Left ventricle myocardium inferior (tissue), 1 donor: ENCODE measurements around the gene TRIM17. TPM values are rescaled to one million over a fixed set of nuclear protein-coding genes. Genes with fewer than 3 reads are reported as not detected.

ENCODE experiments used
- DNase-seq: peaks from one replicate; pipeline ENCODE4 v3.0.0-alpha.2; 2020
- H3K27ac ChIP-seq: fragments of 200-600 bp; replicated peaks from 2 replicates; pipeline ENCODE4 v1.8.0; 2021
- H3K27me3 ChIP-seq: fragments of 200-600 bp; 2 replicates; pipeline ENCODE4 v1.8.0; 2021; ENCODE audit warnings: low read depth
- H3K36me3 ChIP-seq: fragments of 200-600 bp; 2 replicates; pipeline ENCODE4 v1.8.0; 2021
- H3K4me1 ChIP-seq: fragments of 200-600 bp; 2 replicates; pipeline ENCODE4 v1.8.0; 2021
- H3K4me3 ChIP-seq: fragments of 200-600 bp; 2 replicates; pipeline ENCODE4 v1.8.0; 2021; ENCODE audit warnings: mild to moderate bottlenecking, moderate library complexity
- H3K9me3 ChIP-seq: fragments of 200-600 bp; replicated peaks from 2 replicates; pipeline ENCODE4 v1.8.0; 2021
- CTCF ChIP-seq: fragments of 200-600 bp; IDR thresholded peaks from 2 replicates; pipeline ENCODE4 v1.8.0; 2021; ENCODE audit warnings: antibody characterized with exemption, mild to moderate bottlenecking, borderline replicate concordance
- intact Hi-C: fragments of 100-400 bp; cut with micrococcal nuclease; formaldehyde crosslinking; loops from one replicate; pipeline ENCODE4 v1.11.0; 2022
- total RNA-seq: library from RNA; stranded (reverse); fragmentation: NEBNext Ultra II Directional; extraction: Animal tissue kit (Norgen Biotek cat#: 25700); gene quantifications from one replicate; pipeline ENCODE4 v1.2.1, GENCODE V29; 2021
- donor health status: DM: no; HTN: yes; CAD: no; lungs with severe emphysema.

TRIM17 gene
- total RNA-seq, 1 donor from 2014 or later = 0.36 TPM

- Histone ChIP-seq H3K4me3 (no peak overlapping the region), H3K27ac (no peak overlapping the region), H3K27me3 (peaks cover 56% of the 10 kb centered on the region), H3K4me1 (peaks cover 14% of the 10 kb centered on the region), H3K36me3 (no peaks in the 10 kb centered on the region), H3K9me3 (no peaks in the 10 kb centered on the region)
- intact Hi-C loops = no loop called here
- DNase-seq = no peak
- TF ChIP-seq CTCF = no peak
These were observed 30.2 kb upstream of the TRIM17 start for GRCh38 chr1:228446852-228447251.

GRCh38 chr1:228445843-228446650, 29.4 kb upstream of the TRIM17 start:
- TF ChIP-seq CTCF = no peak
- H3K4me3 ChIP-seq = peak overlapping the region; percentile 58
- no peaks in the 10 kb centered on the region for H3K36me3 ChIP-seq
- no peak for DNase-seq
- peaks cover 64% of the 10 kb centered on the region for H3K27me3 ChIP-seq
- H3K27ac ChIP-seq = no peak overlapping the region
- H3K4me1 ChIP-seq = peaks cover 14% of the 10 kb centered on the region
- intact Hi-C loops = no loop called here
- no peaks in the 10 kb centered on the region for H3K9me3 ChIP-seq

GRCh38 chr1:228445490-228445842, 28.8 kb upstream of the TRIM17 start:
- intact Hi-C loops = no loop called here
- DNase-seq = no peak
- Histone ChIP-seq H3K27ac (no peak overlapping the region), H3K27me3 (peaks cover 69% of the 10 kb centered on the region), H3K36me3 (no peaks in the 10 kb centered on the region), H3K9me3 (no peaks in the 10 kb centered on the region), H3K4me1 (peaks cover 14% of the 10 kb centered on the region), H3K4me3 (peak overlapping the region; percentile 58)
- TF ChIP-seq CTCF = no peak

- peaks cover 14% of the 10 kb centered on the region for H3K4me1 ChIP-seq
- peaks cover 81% of the 10 kb centered on the region for H3K27me3 ChIP-seq
- TF ChIP-seq CTCF = no peak
- intact Hi-C loops = no loop called here
- H3K9me3 ChIP-seq = no peaks in the 10 kb centered on the region
- no peak overlapping the region for H3K4me3 ChIP-seq
- DNase-seq = no peak
- H3K27ac ChIP-seq = no peak overlapping the region
- no peaks in the 10 kb centered on the region for H3K36me3 ChIP-seq
These were observed 26.7 kb upstream of the TRIM17 start for GRCh38 chr1:228443395-228443794.

- Histone ChIP-seq H3K4me3 (no peak overlapping the region), H3K9me3 (no peaks in the 10 kb centered on the region), H3K36me3 (no peaks in the 10 kb centered on the region), H3K27ac (no peak overlapping the region), H3K27me3 (peaks cover 77% of the 10 kb centered on the region), H3K4me1 (peaks cover 10% of the 10 kb centered on the region)
- intact Hi-C loops = no loop called here
- no peak for TF ChIP-seq CTCF
- no peak for DNase-seq
These were observed 24.3 kb upstream of the TRIM17 start for GRCh38 chr1:228440761-228441500.
